Measurements from ENCODE around the gene MRPL12.

Gene MRPL12

GRCh38 chr17:81741594-81742452 is 38.7 kb downstream of the MRPL12 start:
- no peak for DNase-seq

Data from Kasumi-1 (cell line).